SK-N-SH (cell line): Measurements from ENCODE around the gene TNFAIP2. TPM values are rescaled to one million over a fixed set of nuclear protein-coding genes. Genes with fewer than 3 reads are reported as not detected.
"Not testable (repeated sequence)": the region's sequence is repeated elsewhere in the genome, so short reads cannot be mapped to it uniquely, and the experiment has no call there.

Source experiments
- CTCF ChIA-PET: fragments of 300-600, 350-600 bp; formaldehyde crosslinking; extraction: SDS; loops from one replicate; lab custom pipeline; 2021; lab: Yijun Ruan, JAX
- POLR2A ChIA-PET: fragments of 350-600 bp; sonication (Branson Sonifier 250); formaldehyde crosslinking; extraction: SDS; loops from one replicate; lab custom pipeline; 2020; ENCODE audit warnings: antibody characterized with exemption, inconsistent platforms; lab: Yijun Ruan, JAX
- DNase-seq: peaks from one replicate; pipeline ENCODE4 v3.0.0; 2012
- H2AFZ ChIP-seq: fragments of 200-600 bp; sonication (generic); 2 replicates; pipeline ENCODE4 v1.8.1; 2016; ENCODE audit warnings: antibody characterized with exemption, mild to moderate bottlenecking, low read depth
- H3F3A ChIP-seq: fragments of 200-600 bp; sonication (generic); replicated peaks from 2 replicates; pipeline ENCODE3; 2016; ENCODE audit warnings: antibody characterized with exemption, mild to moderate bottlenecking; ENCODE audit not compliant: insufficient read depth
- H3K27ac ChIP-seq, 2 experiments: fragments of 200-500 bp in 1 of 2; fragments of 200-600 bp in 1 of 2; sonication (Bioruptor generic) in 1 of 2; sonication (generic), shearing (Covaris generic) in 1 of 2; 2 replicates each; pipeline versions ENCODE4 v1.5.1 to v1.6.1; 2014 to 2016; ENCODE audit warnings: low read depth in 2 of 2, inconsistent platforms in 1 of 2, low read length in 1 of 2, mild to moderate bottlenecking in 1 of 2, mixed read lengths in 1 of 2
- H3K27me3 ChIP-seq: fragments of 200-600 bp; sonication (generic), shearing (Covaris generic); 2 replicates; pipeline ENCODE4 v1.6.1; 2016; ENCODE audit warnings: mixed run types; ENCODE audit not compliant: insufficient read depth
- H3K36me3 ChIP-seq, 2 experiments: fragments of 200-500 bp in 1 of 2; fragments of 200-600 bp in 1 of 2; sonication (Bioruptor generic) in 1 of 2; sonication (generic) in 1 of 2; replicated peaks in 1 of 2; 2 replicates each; pipeline versions ENCODE3 to v1.5.1; 2014 to 2016; ENCODE audit warnings: low read length in 1 of 2, mild to moderate bottlenecking in 1 of 2; ENCODE audit not compliant: insufficient read depth in 2 of 2, control insufficient read depth in 1 of 2
- H3K4me1 ChIP-seq, 2 experiments: fragments of 200-500 bp in 1 of 2; fragments of 200-600 bp in 1 of 2; sonication (Bioruptor generic) in 1 of 2; sonication (generic), shearing (Covaris generic) in 1 of 2; 2 replicates each; pipeline versions ENCODE4 v1.5.1 to v1.6.1; 2014 to 2016; ENCODE audit warnings: low read depth in 1 of 2, low read length in 1 of 2, mixed run types in 1 of 2; ENCODE audit not compliant: insufficient read depth in 2 of 2, control insufficient read depth in 1 of 2
- H3K4me2 ChIP-seq: fragments of 200-600 bp; sonication (generic), shearing (Covaris generic); 2 replicates; pipeline ENCODE4 v1.6.1; 2017; ENCODE audit warnings: mixed run types
- H3K4me3 ChIP-seq, 2 experiments: fragments of 200-500 bp in 1 of 2; fragments of 200-600 bp in 1 of 2; sonication (Bioruptor generic) in 1 of 2; sonication (generic), shearing (Covaris generic) in 1 of 2; 2 replicates each; pipeline versions ENCODE4 v1.5.1 to v1.8.1; 2014 to 2016; ENCODE audit warnings: low read depth in 2 of 2, inconsistent platforms in 1 of 2, low read length in 1 of 2, mild to moderate bottlenecking in 1 of 2, mixed read lengths in 1 of 2, moderate library complexity in 1 of 2
- H3K79me2 ChIP-seq: fragments of 200-600 bp; sonication (generic); 2 replicates; pipeline ENCODE4 v1.8.1; 2017; ENCODE audit warnings: mild to moderate bottlenecking; ENCODE audit not compliant: insufficient read depth
- H3K9ac ChIP-seq: fragments of 200-600 bp; sonication (generic); 2 replicates; pipeline ENCODE4 v1.6.1; 2017; ENCODE audit warnings: mixed run types
- H3K9me2 ChIP-seq: fragments of 200-600 bp; sonication (generic); 2 replicates; pipeline ENCODE4 v1.6.1; 2017; ENCODE audit warnings: mixed run types
- H3K9me3 ChIP-seq: fragments of 200-600 bp; sonication (generic); 2 replicates; pipeline ENCODE4 v1.6.1; 2017; ENCODE audit warnings: mixed run types, mild to moderate bottlenecking, moderate library complexity
- H4K20me1 ChIP-seq: fragments of 200-600 bp; sonication (generic); 2 replicates; pipeline ENCODE4 v1.6.1; 2017; ENCODE audit warnings: mild to moderate bottlenecking, mixed run types; ENCODE audit not compliant: insufficient read depth
- CHD2 ChIP-seq: fragments of 150-350 bp; IDR thresholded peaks from 2 replicates; pipeline ENCODE4 v1.6.1; 2018; ENCODE audit warnings: low read length; ENCODE audit not compliant: partially characterized antibody
- EP300 ChIP-seq, 2 experiments: IDR thresholded peaks; 2 replicates each; pipeline versions ENCODE4 v1.4.0 to v1.6.1; 2012; ENCODE audit warnings: borderline replicate concordance in 1 of 2, low read depth in 1 of 2, low read length in 1 of 2
- PBX3 ChIP-seq: IDR thresholded peaks from 2 replicates; pipeline ENCODE4; 2012
- POLR2AphosphoS5 ChIP-seq: IDR thresholded peaks from 2 replicates; pipeline ENCODE4 v1.6.1; 2012; ENCODE audit warnings: low read depth, low read length
- RAD21 ChIP-seq: IDR thresholded peaks from 2 replicates; pipeline ENCODE4 v1.6.1; 2012; ENCODE audit warnings: mild to moderate bottlenecking, low read length
- RFX5 ChIP-seq: IDR thresholded peaks from 2 replicates; pipeline ENCODE4 v1.6.1; 2012; ENCODE audit warnings: mild to moderate bottlenecking, improper control_type of control experiment, low read length
- RXRA ChIP-seq: IDR thresholded peaks from 2 replicates; pipeline ENCODE4 v1.4.0; 2012; ENCODE audit warnings: low read depth, mild to moderate bottlenecking, borderline replicate concordance
- SMC3 ChIP-seq: IDR thresholded peaks from 2 replicates; pipeline ENCODE4 v1.6.1; 2012; ENCODE audit warnings: low read depth, low read length, improper control_type of control experiment
- USF2 ChIP-seq: fragments of 150-350 bp; IDR thresholded peaks from 2 replicates; pipeline ENCODE4 v1.6.1; 2017; ENCODE audit warnings: antibody characterized with exemption, low read length, low read depth, borderline replicate concordance
- ZBTB33 ChIP-seq: IDR thresholded peaks from 2 replicates; pipeline ENCODE4 v1.4.0; 2012; ENCODE audit warnings: low read depth, borderline replicate concordance
- WGBS: methylation state at CpG from one replicate; pipeline ENCODE4 v1.1.6; 2017; ENCODE audit warnings: low lambda C conversion rate; 5-methylcytosine and 5-hydroxymethylcytosine counted together
- polyA plus RNA-seq, 3 experiments: library from polyadenylated mRNA; depleted of rRNA; stranded (reverse); fragments of >200 nt; gene quantifications; 2 replicates each; pipeline ENCODE4 v1.2.3, GENCODE V29; 2012

TNFAIP2 gene
- polyA plus RNA-seq, 1 of the 3 experiments (the other 2 are of a cell fraction) = 16.0 TPM

DNA sequence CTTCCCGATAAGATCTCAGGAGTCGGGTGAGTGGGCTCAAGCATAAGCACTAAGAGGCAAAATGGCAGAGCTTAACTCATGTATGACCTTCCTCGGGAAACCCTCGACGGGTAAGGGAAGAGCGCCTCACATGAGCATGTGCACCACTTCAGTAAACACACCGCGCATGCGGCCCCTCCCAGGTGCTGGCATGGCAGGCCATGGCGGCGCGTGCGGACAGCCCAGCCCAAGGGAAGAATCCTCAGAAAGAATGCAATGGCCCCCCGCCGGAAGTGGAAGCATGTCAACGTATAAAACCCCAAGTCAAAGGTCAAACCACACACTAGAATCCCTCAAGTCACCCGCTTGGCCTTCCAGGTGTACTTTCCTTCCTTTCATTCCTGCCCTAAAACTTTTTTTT lies 6.6 kb upstream of the TNFAIP2 start:
- no peaks in the 10 kb centered on the region for H3K27me3 ChIP-seq
- H3K9me3 ChIP-seq = no peaks in the 10 kb centered on the region
- TF ChIP-seq USF2 (no peak), PBX3 (no peak), EP300 (IDR thresholded peaks at IDR 0.05; ENCODE audit: borderline replicate concordance in 1 of 2, low read depth in 1 of 2, low read length in 1 of 2) (no peak), SMC3 (no peak), ZBTB33 (no peak), RAD21 (no peak), CHD2 (no peak), RFX5 (no peak), POLR2AphosphoS5 (no peak), RXRA (no peak)
- TF ChIP-seq, all 33 proteins: peak for 0
- Histone ChIP-seq H3K36me3 (no peaks in the 10 kb centered on the region), H3F3A (peaks cover 5% of the 10 kb centered on the region), H3K4me1 (peaks cover 1 to 18% of the 10 kb centered on the region in 2 experiments; a peak in 2 of 4 replicates), H3K79me2 (no peaks in the 10 kb centered on the region), H3K27ac (no peak overlapping the region), H3K9ac (no peak overlapping the region), H3K4me2 (no peak overlapping the region), H3K9me2 (no peaks in the 10 kb centered on the region), H2AFZ (no peak overlapping the region), H4K20me1 (no peaks in the 10 kb centered on the region), H3K4me3 (no peak overlapping the region)
- DNase-seq = no peak
- 93% methylated on average over 17 of the region's 17 CpGs for WGBS
- ChIA-PET POLR2A (no interaction called here), CTCF (interaction anchor here (1.3 to 7.8 kb wide), 2 partner anchors 10 to 13 kb away, joined by 6 to 81 read pairs; no protein-coding TSS in a partner anchor)

DNA sequence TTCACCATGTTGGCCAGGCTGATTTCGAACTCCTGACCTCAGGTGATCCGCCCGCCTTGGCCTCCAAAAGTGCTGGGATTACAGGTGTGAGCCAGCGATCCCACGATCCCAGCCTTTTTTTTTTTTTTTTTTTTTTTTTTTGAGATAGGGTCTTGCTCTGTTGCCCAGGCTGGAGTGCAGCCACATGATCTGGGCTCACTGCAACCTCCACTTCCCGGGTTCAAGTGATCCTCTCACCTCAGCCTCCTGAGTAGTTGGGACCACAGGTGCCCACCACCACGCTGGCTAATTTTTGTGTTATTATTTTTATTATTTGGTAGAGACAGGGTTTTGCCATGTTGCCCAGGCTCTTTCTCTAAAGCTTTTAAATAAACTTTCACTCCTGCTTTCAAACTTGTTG lies 5.8 kb upstream of the TNFAIP2 start:
- H3K4me2 ChIP-seq, H3K9me3 ChIP-seq, H3K36me3 ChIP-seq, H3K9me2 ChIP-seq, H3K9ac ChIP-seq, H3K4me3 ChIP-seq, H3K27ac ChIP-seq, H2AFZ ChIP-seq, DNase-seq, H3F3A ChIP-seq, H4K20me1 ChIP-seq, H3K79me2 ChIP-seq, POLR2A ChIA-PET, H3K27me3 ChIP-seq: not testable (repeated sequence)
- CTCF ChIA-PET = interaction anchor here (0.7 to 7.8 kb wide), 3 partner anchors 10 to 69 kb away, joined by 3 to 81 read pairs (median 3); no protein-coding TSS in a partner anchor
- H3K4me1 ChIP-seq = peaks cover 6 to 20% of the 10 kb centered on the region in 2 experiments
- 95% methylated on average over 7 of the region's 7 CpGs for WGBS
